NT2/D1 (cell line): ENCODE results near the gene DENND5B.

Experiments used
- SUZ12 ChIP-seq: IDR thresholded peaks from 2 replicates; pipeline ENCODE4 v1.6.1; 2011; ENCODE audit not compliant: insufficient read length, insufficient read depth; ENCODE audit errors: extremely low read depth
- YY1 ChIP-seq: IDR thresholded peaks from 2 replicates; pipeline ENCODE4 v1.6.1; 2011; ENCODE audit not compliant: insufficient read length, insufficient read depth
- ZNF274 ChIP-seq: IDR thresholded peaks from 2 replicates; pipeline ENCODE4 v1.6.1; 2011; ENCODE audit warnings: mild to moderate bottlenecking, low read depth, low read length

- TF ChIP-seq YY1 = no peak
- TF ChIP-seq ZNF274 = no peak
- TF ChIP-seq SUZ12 = no peak
Measured at GRCh38 chr12:31370531-31371255, 220.2 kb downstream of the DENND5B start.
